PC-9 (cell line): ENCODE results near the gene CBFA2T3.

Source experiments
- CTCF ChIP-seq: fragments of 200-600 bp; sonication (generic); conservative IDR thresholded peaks from 2 replicates; pipeline ENCODE4 v1.6.1; 2017; ENCODE audit warnings: mixed run types, antibody characterized with exemption, mild to moderate bottlenecking, moderate library complexity
- EZH2 ChIP-seq: fragments of 200-600 bp; sonication (generic); IDR thresholded peaks from 2 replicates; pipeline ENCODE4 v1.8.0; 2017; ENCODE audit warnings: antibody characterized with exemption, low read depth

- TF ChIP-seq CTCF (no peak), EZH2 (no peak)
Observed at GRCh38 chr16:88830783-88831182, 146.2 kb downstream of the CBFA2T3 start.
